ENCODE data around the gene ALKBH3. TPM values are rescaled to one million over a fixed set of nuclear protein-coding genes. Genes with fewer than 3 reads are reported as not detected.

ALKBH3 gene
- polyA plus RNA-seq, 1 donor (not counting 4 experiments of a cell fraction or from before 2014, with no cell fraction given) = 42.4 TPM

- Histone ChIP-seq H3K27me3 (ENCODE audit: control insufficient read depth, extremely low read depth, insufficient read depth, low read length) (peaks cover 12% of the 10 kb centered on the region), H2AFZ (ENCODE audit: control insufficient read depth, low read length) (no peak overlapping the region), H3K4me1 (ENCODE audit: control insufficient read depth, extremely low read depth, insufficient read depth, low read length) (no peaks in the 10 kb centered on the region), H3K36me3 (ENCODE audit: control insufficient read depth in 2 of 2, extremely low read depth in 1 of 2, insufficient read depth in 2 of 2, low read length in 2 of 2) (no peaks in the 10 kb centered on the region), H3K9me3 (ENCODE audit: control insufficient read depth, low read depth, low read length) (no peaks in the 10 kb centered on the region), H3K79me2 (ENCODE audit: control insufficient read depth, insufficient read depth, low read length) (no peaks in the 10 kb centered on the region), H3K4me2 (ENCODE audit: control insufficient read depth, extremely low read depth, insufficient read depth, low read depth, low read length) (no peak overlapping the region), H3K27ac (ENCODE audit: control insufficient read depth, insufficient read depth, low read length) (no peak overlapping the region), H4K20me1 (ENCODE audit: control insufficient read depth, extremely low read depth, insufficient read depth, low read length) (no peaks in the 10 kb centered on the region), H3K9ac (ENCODE audit: control insufficient read depth, extremely low read depth, insufficient read depth, low read length) (no peak overlapping the region), H3K9me1 (ENCODE audit: control insufficient read depth, extremely low read depth, insufficient read depth, low read length) (no peaks in the 10 kb centered on the region), H3K4me3 (ENCODE audit: control insufficient read depth in 2 of 3, extremely low read depth in 1 of 3, insufficient read depth in 2 of 3, low read depth in 1 of 3, low read length in 3 of 3) (no peak overlapping the region)
- FAIRE-seq (no peak), DNase-seq (ENCODE audit: low read depth, low spot score) (no peak)
- dilution Hi-C loops (cut with MboI; ENCODE audit: extremely low pct_ligation_motif_present, low sequenced_read_pairs) = no loop called here
- TF ChIP-seq EZH2 (IDR thresholded peaks at IDR 0.05; ENCODE audit: low read length) (no peak), CTCF (optimal IDR thresholded peaks at IDR 0.05 in 1 of 3, IDR thresholded peaks at IDR 0.05 in 1 of 3, conservative IDR thresholded peaks at IDR 0.05 in 1 of 3; ENCODE audit: extremely low read depth in 1 of 3, insufficient read depth in 2 of 3, low read length in 3 of 3) (no peak)
Measured at GRCh38 chr11:43969543-43969942, 88.9 kb downstream of the ALKBH3 start.

Other genes with a start within 250 kb of the ALKBH3 start
- 85.0 to 129 TPM (median 105 TPM) in 3 replicates for gene HSD17B12, start 200.1 kb upstream of the ALKBH3 start, polyA plus RNA-seq
- 0.22 to 0.30 TPM in 2 of 3 replicates, not detected in the other for gene C11orf96, start 61.8 kb downstream of the ALKBH3 start, polyA plus RNA-seq
- not detected in 3 replicates for gene ACCSL, start 167.2 kb downstream of the ALKBH3 start, polyA plus RNA-seq
- 4.1 to 7.1 TPM (median 4.6 TPM) in 3 replicates for gene ACCS, start 185.4 kb downstream of the ALKBH3 start, polyA plus RNA-seq
- 148 to 168 TPM (median 159 TPM) in 3 replicates for gene EXT2, start 214.8 kb downstream of the ALKBH3 start, polyA plus RNA-seq